ENCODE data around the gene FAM221B.

Gene FAM221B

DNA sequence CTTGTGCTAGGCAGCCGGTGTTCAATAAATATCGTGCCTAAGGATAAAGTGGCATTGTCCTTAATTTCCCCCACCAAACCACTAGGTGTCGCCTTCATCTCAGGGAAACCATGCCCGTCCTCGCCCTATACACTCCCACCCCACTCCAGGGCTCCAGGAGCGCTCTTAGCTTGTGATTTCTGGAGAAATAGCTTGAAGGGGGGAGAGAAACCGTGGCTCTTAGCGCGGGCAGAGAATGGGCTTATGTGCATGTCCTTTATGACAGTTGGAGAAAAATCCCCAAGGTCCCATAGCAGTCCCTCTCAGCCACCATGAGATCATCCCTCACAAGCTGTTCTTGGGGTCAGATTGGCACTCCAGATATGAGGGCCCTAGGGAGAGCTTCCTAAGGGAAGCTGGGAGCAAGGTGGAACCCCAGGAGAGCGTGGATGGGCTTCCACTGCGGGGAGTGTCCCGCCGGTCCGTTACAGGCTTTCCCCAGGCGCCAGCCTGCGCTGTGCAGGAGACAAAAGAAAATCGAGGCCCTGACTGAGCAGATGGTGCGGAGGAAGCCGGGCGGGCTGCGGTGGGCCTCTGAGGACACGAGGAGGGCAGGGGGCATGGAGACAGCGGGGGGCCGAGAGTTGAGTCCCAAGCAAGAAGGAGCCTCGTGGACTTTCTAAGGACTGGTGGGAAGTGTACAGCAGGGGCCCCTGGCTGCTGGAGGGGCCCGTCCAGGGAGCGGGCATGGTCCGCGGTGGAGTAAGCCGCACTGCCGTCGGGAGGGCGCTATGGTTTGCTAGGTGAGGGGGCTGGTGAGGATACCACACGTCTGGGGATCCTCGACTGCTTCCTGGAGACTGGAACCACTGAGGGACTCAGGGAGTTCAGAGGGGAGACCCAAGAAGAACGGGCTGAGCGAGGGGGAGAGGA is 37.9 kb downstream of the FAM221B start:
- DNase-seq = peak; percentile 78

DNA sequence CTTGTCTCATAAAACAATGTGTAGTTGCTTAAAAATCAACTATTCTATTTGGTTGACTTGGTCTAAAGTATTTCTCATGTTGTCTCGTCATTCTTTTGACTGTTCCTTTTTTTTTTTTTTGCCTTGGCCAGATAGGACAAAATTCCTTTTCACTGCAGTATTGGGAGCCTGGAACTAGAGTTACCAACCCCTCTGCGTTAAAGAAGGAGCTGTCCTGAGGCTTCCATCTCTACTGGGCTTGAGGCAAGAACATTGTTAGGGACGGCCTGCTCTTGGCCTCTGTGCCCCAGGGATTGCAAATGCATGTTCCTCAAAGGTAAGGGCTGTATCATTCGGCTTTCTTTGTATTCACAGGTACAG is 38.5 kb downstream of the FAM221B start:
- no peak for DNase-seq

DNA sequence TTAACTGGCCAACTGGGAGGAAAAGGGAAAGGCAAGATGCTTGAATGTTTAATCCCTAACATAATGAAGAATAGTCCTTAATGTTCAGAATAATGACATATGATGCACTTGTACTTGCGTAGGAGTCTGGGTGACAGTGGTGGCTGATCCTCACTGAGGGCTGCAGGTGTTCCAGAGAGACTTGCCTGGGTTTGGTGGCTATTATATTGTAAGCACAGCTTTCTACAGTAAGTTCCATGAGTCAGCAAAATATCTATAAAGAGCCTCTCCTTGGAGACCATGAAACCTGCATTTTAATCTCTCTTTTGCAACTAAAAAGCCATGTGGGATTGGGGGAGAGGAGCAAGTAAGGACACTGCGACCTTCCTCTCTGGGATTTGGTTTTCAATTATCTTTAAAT is 39.0 kb downstream of the FAM221B start:
- DNase-seq = no peak

- DNase-seq = no peak
These were observed 45.1 kb downstream of the FAM221B start for GRCh38 chr9:35783418-35783817.

GRCh38 chr9:35781066-35781465 is 47.5 kb downstream of the FAM221B start:
- no peak for DNase-seq

DNA sequence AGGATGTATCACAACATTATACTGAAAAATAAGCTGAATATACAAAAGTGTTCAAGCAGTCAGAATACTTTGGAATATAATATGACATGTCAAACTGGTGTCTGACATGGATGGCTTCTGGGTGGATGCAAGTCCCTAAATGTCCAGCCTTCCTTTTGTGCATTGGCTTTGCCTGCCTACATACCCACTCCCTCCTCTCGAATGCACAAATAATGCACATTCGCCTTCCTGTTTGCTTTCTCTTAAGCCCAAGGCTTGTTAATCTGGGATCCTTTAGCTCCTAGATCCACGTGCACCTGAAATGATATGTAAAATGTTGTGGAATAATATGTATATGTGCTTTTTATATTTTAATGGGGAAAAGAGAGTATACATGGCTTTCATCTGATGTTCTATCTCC is 50.0 kb downstream of the FAM221B start:
- DNase-seq = no peak

DNA sequence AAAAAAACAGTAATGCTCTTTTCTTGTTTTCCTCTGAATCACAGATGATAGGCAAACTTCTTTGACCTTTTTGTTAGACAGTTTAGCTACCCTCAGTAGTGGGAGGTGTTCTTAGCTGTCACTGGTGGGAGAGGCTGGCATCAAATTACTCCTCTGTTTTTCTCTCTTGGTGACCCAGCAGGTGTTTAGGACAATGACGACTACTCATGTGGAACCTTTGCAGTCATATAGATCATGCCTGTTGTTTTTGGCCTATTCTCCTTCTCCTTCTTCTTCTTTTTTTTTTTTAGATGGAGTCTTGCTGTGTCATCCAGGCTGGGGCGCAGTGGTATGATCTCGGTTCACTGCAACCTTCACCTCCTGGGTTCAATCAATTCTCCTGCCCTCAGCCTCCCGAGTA is 52.5 kb downstream of the FAM221B start:
- DNase-seq = peak; percentile 27

DNA sequence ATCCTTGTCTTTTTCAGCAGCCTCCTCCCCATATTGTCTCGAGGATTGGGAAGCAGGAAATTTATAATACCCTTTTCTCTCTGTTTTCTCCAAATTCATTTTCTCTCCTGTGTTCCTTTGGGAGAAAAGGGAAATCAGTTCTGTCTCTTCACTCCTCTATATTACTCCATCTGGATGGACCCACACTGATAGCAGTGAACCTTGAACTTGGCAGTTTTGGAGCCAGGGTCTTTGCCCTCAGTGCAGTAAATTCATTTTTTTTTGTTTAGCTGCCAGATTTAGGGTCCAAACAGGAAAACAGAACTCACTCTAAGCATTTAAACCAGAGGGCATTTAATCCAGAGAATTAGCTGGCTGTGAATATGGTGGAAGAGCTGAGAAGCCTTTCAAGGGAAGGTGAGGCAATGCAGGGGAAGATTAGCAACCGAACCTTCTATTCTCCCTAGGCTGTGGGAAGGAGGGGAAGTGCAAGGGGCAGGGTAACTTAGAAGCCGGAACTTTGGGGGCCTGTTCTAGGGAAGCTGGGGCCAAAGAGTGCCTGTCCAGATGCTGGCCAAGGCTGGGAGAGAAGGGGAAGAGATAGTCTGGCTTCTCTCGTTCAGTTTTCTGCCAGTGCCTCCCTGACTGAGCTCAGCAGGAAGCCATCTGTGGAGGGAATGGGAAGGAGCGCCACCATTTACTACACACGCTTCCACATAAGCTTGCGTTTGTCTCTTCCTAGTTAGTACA is 53.5 kb downstream of the FAM221B start:
- DNase-seq = no peak

- DNase-seq = no peak
These were observed 56.6 kb downstream of the FAM221B start for GRCh38 chr9:35771943-35772342.

DNA sequence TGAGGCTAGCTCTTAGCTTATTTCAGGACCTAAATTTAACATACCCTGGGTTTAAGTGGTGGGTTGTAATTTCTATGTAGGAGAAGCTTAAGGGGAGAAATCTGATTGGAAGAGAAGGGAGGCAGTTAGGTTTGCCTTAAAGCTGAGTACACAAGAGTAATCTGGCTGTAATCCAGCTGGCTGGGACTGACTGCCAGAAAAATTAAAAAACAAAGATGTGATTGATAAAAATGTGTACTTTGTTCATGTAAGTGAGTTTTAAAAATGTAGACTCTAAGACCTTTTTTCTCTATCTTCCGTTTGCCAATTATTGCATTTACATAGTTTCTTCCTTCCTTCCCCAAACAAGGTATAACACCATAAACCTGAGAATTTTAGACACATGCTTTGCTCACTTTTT is 57.0 kb downstream of the FAM221B start:
- no peak for DNase-seq

GRCh38 chr9:35771075-35771433 is 57.5 kb downstream of the FAM221B start:
- DNase-seq = no peak

DNA sequence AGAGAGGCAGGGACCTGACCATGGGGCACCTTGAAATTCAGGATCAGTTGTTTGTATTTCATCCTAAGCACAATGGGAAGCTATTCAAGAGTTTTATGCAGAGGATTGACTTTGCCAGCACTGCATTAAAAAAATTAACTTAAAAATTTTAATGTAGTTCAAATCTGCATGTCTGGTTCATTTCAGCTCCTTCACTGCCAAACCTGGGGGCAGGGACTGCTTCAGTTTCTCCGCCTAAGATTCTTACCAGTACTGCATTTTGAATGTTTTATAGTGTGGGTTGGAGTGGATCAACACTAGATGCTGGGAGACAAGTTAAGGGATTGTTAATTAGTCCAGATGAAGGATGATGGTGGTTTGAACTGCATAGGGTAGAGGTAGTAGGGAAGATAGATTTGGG is 58.8 kb downstream of the FAM221B start:
- no peak for DNase-seq

- no peak for DNase-seq
These were observed 61.1 kb downstream of the FAM221B start for GRCh38 chr9:35767458-35767857.

- DNase-seq = no peak
These were observed 61.5 kb downstream of the FAM221B start for GRCh38 chr9:35766997-35767396.

All from kidney glomerular epithelial cell (primary cell).